ENCODE results near the gene CNTN1.

The CNTN1 gene

GRCh38 chr12:41108032-41108431, 415.8 kb downstream of the CNTN1 start:
- DNase-seq (ENCODE audit: low spot score): no peak

GRCh38 chr12:41112903-41113302, 420.7 kb downstream of the CNTN1 start:
- no peak for DNase-seq (ENCODE audit: low spot score)

GRCh38 chr12:41120211-41120610, 428.0 kb downstream of the CNTN1 start:
- DNase-seq (ENCODE audit: low spot score): no peak

- no peak for DNase-seq (ENCODE audit: low spot score)
Measured at GRCh38 chr12:41121374-41121773, 429.1 kb downstream of the CNTN1 start.
